MM.1S (cell line): Measurements from ENCODE around the gene ATOH8.

Source experiments
- CTCF ChIP-seq: fragments of 300-600 bp; sonication (generic); IDR thresholded peaks from 2 replicates; pipeline ENCODE4 v1.5.1; 2016; ENCODE audit warnings: antibody characterized with exemption, low read length, mixed read lengths
- EZH2 ChIP-seq: fragments of 300-600 bp; sonication (generic); optimal IDR thresholded peaks from 2 replicates; pipeline ENCODE3; 2017; ENCODE audit warnings: low read depth, mild to moderate bottlenecking, antibody characterized with exemption, low read length, mixed read lengths

- TF ChIP-seq CTCF (no peak), EZH2 (no peak)
These were observed 4.1 kb downstream of the ATOH8 start for GRCh38 chr2:85757860-85758259.
